H1 (cell line): Measurements from ENCODE around the gene HIBADH. TPM values are rescaled to one million over a fixed set of nuclear protein-coding genes. Genes with fewer than 3 reads are reported as not detected.

ENCODE experiments used
- CREB1 ChIP-seq: IDR thresholded peaks from 2 replicates; pipeline ENCODE4 v1.6.1; 2012; ENCODE audit warnings: inconsistent platforms
- FOSL1 ChIP-seq: IDR thresholded peaks from 2 replicates; pipeline ENCODE4 v1.6.1; 2011; ENCODE audit warnings: mild to moderate bottlenecking, low read depth, low read length, moderate library complexity; ENCODE audit not compliant: insufficient read depth
- KDM1A ChIP-seq: fragments of 200-600, 300-600 bp; sonication (generic); IDR thresholded peaks from 2 replicates; pipeline ENCODE4 v1.7.1; 2016; ENCODE audit warnings: mild to moderate bottlenecking, low read length, borderline replicate concordance
- RXRA ChIP-seq: IDR thresholded peaks from 2 replicates; pipeline ENCODE4 v1.6.1; 2011; ENCODE audit warnings: low read depth, mild to moderate bottlenecking, low read length, moderate library complexity; ENCODE audit not compliant: insufficient read depth
- SP2 ChIP-seq: IDR thresholded peaks from 2 replicates; pipeline ENCODE4 v1.6.1; 2012; ENCODE audit warnings: mild to moderate bottlenecking, low read length, inconsistent platforms
- SP4 ChIP-seq: IDR thresholded peaks from 2 replicates; pipeline ENCODE4 v1.6.1; 2012; ENCODE audit warnings: low read length, inconsistent platforms
- ZNF274 ChIP-seq: IDR thresholded peaks from 2 replicates; pipeline ENCODE4 v1.7.0; 2012; ENCODE audit warnings: low read length, borderline replicate concordance; ENCODE audit errors: extremely low read depth
- polyA plus RNA-seq, 7 experiments: library from polyadenylated mRNA; depleted of rRNA in 3 of 7; stranded (reverse) in 5 of 7; unstranded in 2 of 7; fragments of >200 nt in 5 of 7; fragments of 200-250 nt in 2 of 7; gene quantifications; 1 replicate in 5 of 7; 2 replicates in 1 of 7; 4 replicates in 1 of 7; pipeline versions ENCODE4 v1.2.1 to v1.2.3, GENCODE V29; 2011 to 2013; ENCODE audit warnings: missing spikeins in 2 of 7, mixed read lengths in 2 of 7
- total RNA-seq: library from RNA; stranded (reverse); fragmentation: NEBNext Ultra II Directional; extraction: Animal tissue kit (Norgen Biotek cat#: 25700); gene quantifications from 2 replicates; pipeline ENCODE4 v1.2.1, GENCODE V29; 2021
- TF ChIP-seq, protein P1 (sequence below): fragments of 300-600 bp; sonication (generic); IDR thresholded peaks from 2 replicates; pipeline ENCODE4 v1.7.1; 2012; ENCODE audit warnings: low read length, moderate library complexity, mild to moderate bottlenecking, inconsistent platforms; ENCODE audit not compliant: insufficient replicate concordance

The HIBADH gene
- total and polyA plus RNA-seq, 2 of the 8 experiments (the other 6 are each of a cell fraction or from before 2014, with no cell fraction given) = 30.1 to 39.5 TPM

DNA sequence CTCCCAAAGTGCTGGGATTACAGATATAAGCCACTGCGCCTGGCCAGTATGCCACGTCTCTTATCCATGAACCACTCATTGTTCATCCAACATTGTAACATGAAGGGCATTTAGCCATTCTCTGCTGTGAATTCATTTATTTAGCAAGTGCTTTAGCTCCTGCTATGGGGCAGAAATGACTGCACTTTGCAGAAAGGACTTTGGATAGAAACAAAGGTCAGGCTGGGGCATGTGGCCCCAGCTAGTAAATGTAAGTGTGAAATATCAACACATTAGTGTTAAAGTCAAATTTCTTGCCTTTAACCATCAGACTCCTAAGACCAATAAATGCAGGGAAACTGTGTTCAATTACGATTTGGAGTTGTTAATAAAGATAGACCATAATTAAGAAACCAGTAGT is 49.5 kb upstream of the HIBADH start (continued):
- TF ChIP-seq, protein P1, sequence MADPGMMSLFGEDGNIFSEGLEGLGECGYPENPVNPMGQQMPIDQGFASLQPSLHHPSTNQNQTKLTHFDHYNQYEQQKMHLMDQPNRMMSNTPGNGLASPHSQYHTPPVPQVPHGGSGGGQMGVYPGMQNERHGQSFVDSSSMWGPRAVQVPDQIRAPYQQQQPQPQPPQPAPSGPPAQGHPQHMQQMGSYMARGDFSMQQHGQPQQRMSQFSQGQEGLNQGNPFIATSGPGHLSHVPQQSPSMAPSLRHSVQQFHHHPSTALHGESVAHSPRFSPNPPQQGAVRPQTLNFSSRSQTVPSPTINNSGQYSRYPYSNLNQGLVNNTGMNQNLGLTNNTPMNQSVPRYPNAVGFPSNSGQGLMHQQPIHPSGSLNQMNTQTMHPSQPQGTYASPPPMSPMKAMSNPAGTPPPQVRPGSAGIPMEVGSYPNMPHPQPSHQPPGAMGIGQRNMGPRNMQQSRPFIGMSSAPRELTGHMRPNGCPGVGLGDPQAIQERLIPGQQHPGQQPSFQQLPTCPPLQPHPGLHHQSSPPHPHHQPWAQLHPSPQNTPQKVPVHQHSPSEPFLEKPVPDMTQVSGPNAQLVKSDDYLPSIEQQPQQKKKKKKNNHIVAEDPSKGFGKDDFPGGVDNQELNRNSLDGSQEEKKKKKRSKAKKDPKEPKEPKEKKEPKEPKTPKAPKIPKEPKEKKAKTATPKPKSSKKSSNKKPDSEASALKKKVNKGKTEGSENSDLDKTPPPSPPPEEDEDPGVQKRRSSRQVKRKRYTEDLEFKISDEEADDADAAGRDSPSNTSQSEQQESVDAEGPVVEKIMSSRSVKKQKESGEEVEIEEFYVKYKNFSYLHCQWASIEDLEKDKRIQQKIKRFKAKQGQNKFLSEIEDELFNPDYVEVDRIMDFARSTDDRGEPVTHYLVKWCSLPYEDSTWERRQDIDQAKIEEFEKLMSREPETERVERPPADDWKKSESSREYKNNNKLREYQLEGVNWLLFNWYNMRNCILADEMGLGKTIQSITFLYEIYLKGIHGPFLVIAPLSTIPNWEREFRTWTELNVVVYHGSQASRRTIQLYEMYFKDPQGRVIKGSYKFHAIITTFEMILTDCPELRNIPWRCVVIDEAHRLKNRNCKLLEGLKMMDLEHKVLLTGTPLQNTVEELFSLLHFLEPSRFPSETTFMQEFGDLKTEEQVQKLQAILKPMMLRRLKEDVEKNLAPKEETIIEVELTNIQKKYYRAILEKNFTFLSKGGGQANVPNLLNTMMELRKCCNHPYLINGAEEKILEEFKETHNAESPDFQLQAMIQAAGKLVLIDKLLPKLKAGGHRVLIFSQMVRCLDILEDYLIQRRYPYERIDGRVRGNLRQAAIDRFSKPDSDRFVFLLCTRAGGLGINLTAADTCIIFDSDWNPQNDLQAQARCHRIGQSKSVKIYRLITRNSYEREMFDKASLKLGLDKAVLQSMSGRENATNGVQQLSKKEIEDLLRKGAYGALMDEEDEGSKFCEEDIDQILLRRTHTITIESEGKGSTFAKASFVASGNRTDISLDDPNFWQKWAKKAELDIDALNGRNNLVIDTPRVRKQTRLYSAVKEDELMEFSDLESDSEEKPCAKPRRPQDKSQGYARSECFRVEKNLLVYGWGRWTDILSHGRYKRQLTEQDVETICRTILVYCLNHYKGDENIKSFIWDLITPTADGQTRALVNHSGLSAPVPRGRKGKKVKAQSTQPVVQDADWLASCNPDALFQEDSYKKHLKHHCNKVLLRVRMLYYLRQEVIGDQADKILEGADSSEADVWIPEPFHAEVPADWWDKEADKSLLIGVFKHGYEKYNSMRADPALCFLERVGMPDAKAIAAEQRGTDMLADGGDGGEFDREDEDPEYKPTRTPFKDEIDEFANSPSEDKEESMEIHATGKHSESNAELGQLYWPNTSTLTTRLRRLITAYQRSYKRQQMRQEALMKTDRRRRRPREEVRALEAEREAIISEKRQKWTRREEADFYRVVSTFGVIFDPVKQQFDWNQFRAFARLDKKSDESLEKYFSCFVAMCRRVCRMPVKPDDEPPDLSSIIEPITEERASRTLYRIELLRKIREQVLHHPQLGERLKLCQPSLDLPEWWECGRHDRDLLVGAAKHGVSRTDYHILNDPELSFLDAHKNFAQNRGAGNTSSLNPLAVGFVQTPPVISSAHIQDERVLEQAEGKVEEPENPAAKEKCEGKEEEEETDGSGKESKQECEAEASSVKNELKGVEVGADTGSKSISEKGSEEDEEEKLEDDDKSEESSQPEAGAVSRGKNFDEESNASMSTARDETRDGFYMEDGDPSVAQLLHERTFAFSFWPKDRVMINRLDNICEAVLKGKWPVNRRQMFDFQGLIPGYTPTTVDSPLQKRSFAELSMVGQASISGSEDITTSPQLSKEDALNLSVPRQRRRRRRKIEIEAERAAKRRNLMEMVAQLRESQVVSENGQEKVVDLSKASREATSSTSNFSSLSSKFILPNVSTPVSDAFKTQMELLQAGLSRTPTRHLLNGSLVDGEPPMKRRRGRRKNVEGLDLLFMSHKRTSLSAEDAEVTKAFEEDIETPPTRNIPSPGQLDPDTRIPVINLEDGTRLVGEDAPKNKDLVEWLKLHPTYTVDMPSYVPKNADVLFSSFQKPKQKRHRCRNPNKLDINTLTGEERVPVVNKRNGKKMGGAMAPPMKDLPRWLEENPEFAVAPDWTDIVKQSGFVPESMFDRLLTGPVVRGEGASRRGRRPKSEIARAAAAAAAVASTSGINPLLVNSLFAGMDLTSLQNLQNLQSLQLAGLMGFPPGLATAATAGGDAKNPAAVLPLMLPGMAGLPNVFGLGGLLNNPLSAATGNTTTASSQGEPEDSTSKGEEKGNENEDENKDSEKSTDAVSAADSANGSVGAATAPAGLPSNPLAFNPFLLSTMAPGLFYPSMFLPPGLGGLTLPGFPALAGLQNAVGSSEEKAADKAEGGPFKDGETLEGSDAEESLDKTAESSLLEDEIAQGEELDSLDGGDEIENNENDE = no peak
- TF ChIP-seq SP4 = no peak
- no peak for TF ChIP-seq CREB1
- no peak for TF ChIP-seq FOSL1
- no peak for TF ChIP-seq RXRA
- TF ChIP-seq KDM1A = no peak
- no peak for TF ChIP-seq ZNF274
- TF ChIP-seq SP2 = no peak
